NOMO-1 (cell line): ENCODE results near the gene ATRAID.
"Not testable (repeated sequence)": the region's sequence is repeated elsewhere in the genome, so short reads cannot be mapped to it uniquely, and the experiment has no call there.

Experiments used
- DNase-seq, 2 experiments: peaks; one replicate each; lab custom pipeline; 2025; ENCODE audit not compliant: unreplicated experiment in 2 of 2; lab: John Stamatoyannopoulos, UW

ATRAID gene

GRCh38 chr2:27191070-27191829 lies 20.6 kb upstream of the ATRAID start:
- DNase-seq = peak; percentile 31 to 73

GRCh38 chr2:27194538-27195354 lies 17.1 kb upstream of the ATRAID start:
- DNase-seq = no peak

GRCh38 chr2:27195799-27196198 lies 16.0 kb upstream of the ATRAID start:
- DNase-seq = not testable (repeated sequence)

GRCh38 chr2:27198068-27198467 lies 13.8 kb upstream of the ATRAID start:
- not testable (repeated sequence) for DNase-seq

GRCh38 chr2:27198627-27199026 lies 13.2 kb upstream of the ATRAID start:
- DNase-seq = no peak

GRCh38 chr2:27199241-27199640 lies 12.6 kb upstream of the ATRAID start:
- DNase-seq = no peak

- no peak for DNase-seq
Observed at GRCh38 chr2:27201675-27202074, 10.2 kb upstream of the ATRAID start.

- no peak for DNase-seq
Observed at GRCh38 chr2:27202854-27203253, 9.0 kb upstream of the ATRAID start.

GRCh38 chr2:27203741-27204140 lies 8.1 kb upstream of the ATRAID start:
- DNase-seq = no peak

GRCh38 chr2:27204566-27204965 lies 7.3 kb upstream of the ATRAID start:
- DNase-seq = no peak

- DNase-seq = no peak
Observed at GRCh38 chr2:27205206-27205605, 6.6 kb upstream of the ATRAID start.

- DNase-seq = no peak
Observed at GRCh38 chr2:27206346-27206745, 5.5 kb upstream of the ATRAID start.

GRCh38 chr2:27208486-27209050 lies 3.3 kb upstream of the ATRAID start:
- no peak for DNase-seq

GRCh38 chr2:27209621-27210401 lies 2.0 kb upstream of the ATRAID start:
- DNase-seq = no peak

GRCh38 chr2:27211241-27211942 lies 449 bp upstream of the ATRAID start:
- DNase-seq = peak in 1 of 2 experiments; percentile 12

GRCh38 chr2:27212626-27213471 lies 1.0 kb downstream of the ATRAID start:
- peak; percentile 63 to 68 for DNase-seq

GRCh38 chr2:27214941-27215340 lies 3.1 kb downstream of the ATRAID start:
- DNase-seq = no peak

- no peak for DNase-seq
Observed at GRCh38 chr2:27216416-27217137, 4.7 kb downstream of the ATRAID start.
